Endothelial cell of umbilical vein (primary cell): ENCODE data around the gene RBM47.

Experiments
- CTCF ChIP-seq, 2 donors: IDR thresholded peaks; 1 replicate in 1 of 2; 2 replicates in 1 of 2; pipeline ENCODE4 v1.5.1; 2011; ENCODE audit warnings: low read length in 2 of 2, mild to moderate bottlenecking in 2 of 2, moderate library complexity in 2 of 2, control low read depth in 1 of 2, inconsistent platforms in 1 of 2, low read depth in 1 of 2; ENCODE audit not compliant: insufficient read depth in 1 of 2; ENCODE audit errors: extremely low read depth in 1 of 2
- EZH2 ChIP-seq: IDR thresholded peaks from 2 replicates; pipeline ENCODE4 v1.6.1; 2012; ENCODE audit warnings: borderline replicate concordance, low read depth, mild to moderate bottlenecking, moderate library complexity, low read length, inconsistent platforms; ENCODE audit not compliant: severe bottlenecking
- FOS ChIP-seq: IDR thresholded peaks from 2 replicates; pipeline ENCODE4 v1.6.1; 2011; ENCODE audit warnings: mild to moderate bottlenecking, low read length, moderate library complexity, borderline replicate concordance; ENCODE audit not compliant: insufficient read depth
- JUN ChIP-seq: IDR thresholded peaks from 2 replicates; pipeline ENCODE4 v1.6.1; 2011; ENCODE audit warnings: borderline replicate concordance, low read depth; ENCODE audit not compliant: insufficient read length, insufficient read depth
- MAX ChIP-seq: IDR thresholded peaks from 2 replicates; pipeline ENCODE4 v1.6.1; 2011; ENCODE audit not compliant: insufficient read depth, insufficient read length
- MYC ChIP-seq: IDR thresholded peaks from one replicate; pipeline ENCODE4 v1.6.1; 2011; ENCODE audit warnings: mild to moderate bottlenecking, low read depth, low read length
- POLR2A ChIP-seq: IDR thresholded peaks from 2 replicates; pipeline ENCODE4 v1.6.1; 2012; ENCODE audit warnings: low read depth, mild to moderate bottlenecking, control low read depth, low read length
- POLR2AphosphoS5 ChIP-seq: IDR thresholded peaks from 2 replicates; pipeline ENCODE4 v1.6.1; 2012; ENCODE audit warnings: low read depth, mild to moderate bottlenecking, control low read depth, low read length, moderate library complexity; ENCODE audit not compliant: insufficient read depth

GRCh38 chr4:40461062-40461461 lies 168.6 kb downstream of the RBM47 start:
- TF ChIP-seq POLR2A: no peak
- no peak for TF ChIP-seq CTCF (IDR thresholded peaks at IDR 0.05; ENCODE audit: extremely low read depth in 1 of 2, insufficient read depth in 1 of 2, low read depth in 1 of 2, low read length in 2 of 2)
- no peak for TF ChIP-seq POLR2AphosphoS5
- no peak for TF ChIP-seq MAX
- no peak for TF ChIP-seq MYC
- TF ChIP-seq JUN: no peak
- TF ChIP-seq FOS: no peak
- TF ChIP-seq EZH2: no peak
